OCI-LY7 (cell line): ENCODE results near the gene AKR1C4.

Source experiments
- CTCF ChIP-seq: fragments of 200-600 bp; sonication (generic); conservative IDR thresholded peaks from 2 replicates; pipeline ENCODE4 v1.5.1; 2014; ENCODE audit warnings: mild to moderate bottlenecking, antibody characterized with exemption, low read length, moderate library complexity, mixed read lengths
- EZH2phosphoT487 ChIP-seq: fragments of 200-600 bp; sonication (generic); IDR thresholded peaks from 2 replicates; pipeline ENCODE4 v1.6.1; 2018; ENCODE audit warnings: low read depth, borderline replicate concordance, mild to moderate bottlenecking, mixed run types, antibody characterized with exemption, low read length, moderate library complexity, mixed read lengths

DNA sequence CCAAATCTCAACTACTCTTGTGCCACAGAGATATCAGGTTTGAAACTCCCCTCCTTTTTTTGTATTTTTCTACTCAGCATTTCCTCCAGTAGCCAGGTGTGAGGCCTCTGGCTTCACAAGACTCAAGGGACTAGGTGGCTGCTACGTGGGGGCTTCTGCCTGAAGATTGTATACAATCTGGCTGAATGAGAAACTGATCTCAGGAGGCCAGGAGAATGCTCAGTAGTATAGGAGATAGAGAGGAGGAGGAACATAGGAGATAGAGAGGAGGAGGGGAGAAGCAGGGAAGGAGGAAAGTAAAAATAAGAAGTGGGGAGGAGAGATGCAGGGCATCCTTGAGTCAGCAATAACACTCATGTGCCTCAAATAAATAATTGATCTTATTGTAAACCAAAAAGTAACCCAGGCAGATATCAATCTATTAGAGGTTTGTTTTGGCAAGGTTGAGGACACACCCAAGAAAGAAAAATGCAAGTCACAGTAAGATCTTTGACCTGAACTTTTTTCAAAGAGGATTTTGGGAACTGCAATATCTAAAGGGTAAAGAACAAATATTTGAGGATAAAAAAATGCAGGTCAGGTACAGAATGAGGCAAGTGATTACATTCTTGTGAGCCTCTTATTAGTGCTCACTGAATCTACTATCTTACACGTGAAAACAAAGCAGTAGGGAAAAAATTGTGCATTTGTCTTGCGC is 48.5 kb upstream of the AKR1C4 start:
- TF ChIP-seq CTCF (no peak), EZH2phosphoT487 (no peak)
